ENCODE data around the gene GDPD4.

Gene GDPD4

DNA sequence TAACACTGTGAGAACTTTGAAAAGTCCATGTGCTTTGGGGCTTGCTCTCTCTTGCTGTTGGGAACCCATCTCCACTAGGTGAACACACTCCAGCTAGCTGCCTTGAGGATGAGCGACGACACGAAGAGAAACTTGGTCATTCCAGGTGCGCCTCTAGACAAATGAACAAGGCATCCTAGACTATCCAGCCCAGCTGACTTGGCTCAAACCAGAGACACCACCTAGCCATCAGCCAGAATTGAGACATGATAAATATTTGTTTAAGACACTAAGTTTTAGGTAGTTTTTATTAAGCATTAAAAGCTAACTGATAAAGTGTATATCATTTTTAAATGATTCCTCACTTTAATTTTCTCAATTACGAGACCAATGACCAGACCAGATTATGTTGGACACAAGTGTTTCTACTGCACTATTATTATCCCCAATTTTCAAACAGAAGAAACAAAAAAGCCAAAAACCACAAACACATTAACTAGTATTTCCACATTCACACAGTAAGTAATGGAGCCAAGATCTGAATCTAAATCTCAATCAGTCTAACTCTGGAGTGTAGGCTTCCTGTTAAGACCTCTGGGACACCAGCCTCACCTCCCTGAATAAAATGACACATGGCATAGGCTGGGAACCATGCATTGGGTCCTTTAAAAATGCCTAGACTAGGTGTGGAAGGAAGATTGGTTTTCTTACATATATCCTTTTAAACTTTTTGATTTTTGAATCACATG, 70.4 kb downstream of the GDPD4 start:
- H3K27me3 ChIP-seq (ENCODE audit: insufficient read depth, low read length), result no peaks in the 10 kb centered on the region
- no peak overlapping the region for H3K9ac ChIP-seq (ENCODE audit: low read depth, low read length)
- H3K4me3 ChIP-seq (ENCODE audit: low read length), result no peak overlapping the region
- H3K27ac ChIP-seq (ENCODE audit: low read length), result no peak overlapping the region
- H3K36me3 ChIP-seq (ENCODE audit: insufficient read depth, low read depth, low read length), result no peaks in the 10 kb centered on the region
- H3K4me1 ChIP-seq (ENCODE audit: insufficient read depth, low read length), result no peaks in the 10 kb centered on the region
- no peaks in the 10 kb centered on the region for H3K9me3 ChIP-seq (ENCODE audit: insufficient read depth, low read depth, low read length)

DNA sequence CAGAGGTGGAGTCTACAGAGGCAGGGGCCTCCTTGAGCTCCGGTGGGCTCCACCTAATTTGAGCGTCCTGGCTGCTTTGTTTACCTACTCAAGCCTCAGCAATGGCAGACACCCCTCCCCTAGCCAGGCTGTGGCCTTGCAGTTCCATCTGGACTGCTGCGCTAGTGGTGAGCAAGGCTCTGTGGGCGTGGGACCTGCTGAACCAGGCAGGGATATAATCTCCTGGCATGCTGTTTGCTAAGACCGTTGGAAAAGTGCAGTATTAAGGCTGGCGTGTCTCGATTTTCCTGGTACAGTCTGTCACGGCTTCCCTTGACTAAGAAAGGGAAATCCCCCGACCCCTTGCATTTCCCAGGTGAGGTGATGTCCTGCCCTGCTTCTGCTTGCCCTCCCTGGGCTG, 77.7 kb downstream of the GDPD4 start:
- H3K4me1 ChIP-seq (ENCODE audit: insufficient read depth, low read length), result no peaks in the 10 kb centered on the region

DNA sequence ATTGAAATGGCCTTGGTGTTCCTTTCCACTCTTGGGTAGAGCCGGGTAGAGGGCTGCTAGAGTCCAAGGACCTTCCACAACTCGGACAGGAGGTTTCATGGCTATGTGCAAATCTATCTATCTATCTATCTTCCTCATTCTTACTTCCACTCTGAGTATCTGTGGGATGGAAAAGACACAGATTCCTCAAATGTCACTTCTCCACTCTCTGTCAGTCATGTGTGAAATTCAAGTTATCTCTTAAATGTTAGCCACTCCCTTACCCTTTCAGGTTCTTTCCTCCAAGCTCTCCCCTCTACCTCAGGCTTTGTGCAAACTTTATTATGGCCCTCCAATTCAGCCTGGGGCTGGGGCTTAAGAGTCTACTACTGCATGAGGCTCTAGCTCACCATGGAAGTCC, 84.3 kb downstream of the GDPD4 start:
- Histone ChIP-seq H3K9ac (ENCODE audit: low read depth, low read length) (no peak overlapping the region), H3K4me3 (ENCODE audit: low read length) (no peak overlapping the region), H3K27me3 (ENCODE audit: insufficient read depth, low read length) (no peaks in the 10 kb centered on the region), H3K4me1 (ENCODE audit: insufficient read depth, low read length) (no peaks in the 10 kb centered on the region), H3K9me3 (ENCODE audit: insufficient read depth, low read depth, low read length) (no peaks in the 10 kb centered on the region), H3K36me3 (ENCODE audit: insufficient read depth, low read depth, low read length) (no peaks in the 10 kb centered on the region), H3K27ac (ENCODE audit: low read length) (no peak overlapping the region)

More for the DNA sequence above, 77.7 kb downstream of the GDPD4 start:
- no peak overlapping the region for H3K27ac ChIP-seq (ENCODE audit: low read length)
- no peak overlapping the region for H3K4me3 ChIP-seq (ENCODE audit: low read length)
- H3K27me3 ChIP-seq (ENCODE audit: insufficient read depth, low read length), result no peaks in the 10 kb centered on the region
- no peaks in the 10 kb centered on the region for H3K9me3 ChIP-seq (ENCODE audit: insufficient read depth, low read depth, low read length)
- no peak overlapping the region for H3K9ac ChIP-seq (ENCODE audit: low read depth, low read length)
- no peaks in the 10 kb centered on the region for H3K36me3 ChIP-seq (ENCODE audit: insufficient read depth, low read depth, low read length)

DNA sequence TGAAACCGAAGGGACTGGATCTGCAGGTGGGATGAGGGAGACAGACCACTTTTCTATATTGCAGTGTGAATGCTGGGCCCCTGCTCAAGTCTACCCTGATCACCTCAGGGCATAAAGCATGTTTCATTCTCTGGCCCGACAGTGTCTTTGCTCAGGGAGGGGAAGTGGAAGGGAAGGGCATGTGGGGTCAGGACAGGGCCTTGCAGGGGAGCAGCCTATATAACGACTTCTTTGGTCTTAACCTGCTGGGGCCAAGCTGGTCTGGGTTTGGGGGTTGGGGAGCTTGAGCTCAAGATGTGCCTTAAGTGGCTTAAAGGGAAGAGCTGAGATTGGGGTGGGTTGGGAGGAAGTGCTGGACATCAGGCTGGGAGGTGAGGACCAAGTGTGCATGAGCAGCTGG, 86.4 kb downstream of the GDPD4 start:
- Histone ChIP-seq H3K27ac (ENCODE audit: low read length) (no peak overlapping the region), H3K4me1 (ENCODE audit: insufficient read depth, low read length) (no peaks in the 10 kb centered on the region), H3K9me3 (ENCODE audit: insufficient read depth, low read depth, low read length) (no peaks in the 10 kb centered on the region), H3K4me3 (ENCODE audit: low read length) (no peak overlapping the region), H3K36me3 (ENCODE audit: insufficient read depth, low read depth, low read length) (no peaks in the 10 kb centered on the region), H3K27me3 (ENCODE audit: insufficient read depth, low read length) (no peaks in the 10 kb centered on the region), H3K9ac (ENCODE audit: low read depth, low read length) (no peak overlapping the region)

DNA sequence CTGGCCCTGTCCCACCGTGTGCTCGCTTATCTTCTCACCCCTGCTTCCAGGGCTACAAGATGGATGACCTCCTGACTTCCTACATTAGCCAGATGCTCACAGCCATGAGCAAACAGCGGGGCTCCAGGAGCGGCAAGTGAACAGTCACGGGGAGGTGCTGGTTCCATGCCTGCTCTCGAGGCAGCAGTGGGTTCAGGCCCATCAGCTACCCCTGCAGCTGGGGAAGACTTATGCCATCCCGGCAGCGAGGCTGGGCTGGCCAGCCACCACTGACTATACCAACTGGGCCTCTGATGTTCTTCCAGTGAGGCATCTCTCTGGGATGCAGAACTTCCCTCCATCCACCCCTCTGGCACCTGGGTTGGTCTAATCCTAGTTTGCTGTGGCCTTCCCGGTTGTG, 86.9 kb downstream of the GDPD4 start:
- H3K9me3 ChIP-seq (ENCODE audit: insufficient read depth, low read depth, low read length), result no peaks in the 10 kb centered on the region
- no peaks in the 10 kb centered on the region for H3K36me3 ChIP-seq (ENCODE audit: insufficient read depth, low read depth, low read length)
- H3K27ac ChIP-seq (ENCODE audit: low read length), result no peak overlapping the region
- H3K27me3 ChIP-seq (ENCODE audit: insufficient read depth, low read length), result no peaks in the 10 kb centered on the region
- H3K4me1 ChIP-seq (ENCODE audit: insufficient read depth, low read length), result no peaks in the 10 kb centered on the region
- no peak overlapping the region for H3K9ac ChIP-seq (ENCODE audit: low read depth, low read length)
- no peak overlapping the region for H3K4me3 ChIP-seq (ENCODE audit: low read length)

DNA sequence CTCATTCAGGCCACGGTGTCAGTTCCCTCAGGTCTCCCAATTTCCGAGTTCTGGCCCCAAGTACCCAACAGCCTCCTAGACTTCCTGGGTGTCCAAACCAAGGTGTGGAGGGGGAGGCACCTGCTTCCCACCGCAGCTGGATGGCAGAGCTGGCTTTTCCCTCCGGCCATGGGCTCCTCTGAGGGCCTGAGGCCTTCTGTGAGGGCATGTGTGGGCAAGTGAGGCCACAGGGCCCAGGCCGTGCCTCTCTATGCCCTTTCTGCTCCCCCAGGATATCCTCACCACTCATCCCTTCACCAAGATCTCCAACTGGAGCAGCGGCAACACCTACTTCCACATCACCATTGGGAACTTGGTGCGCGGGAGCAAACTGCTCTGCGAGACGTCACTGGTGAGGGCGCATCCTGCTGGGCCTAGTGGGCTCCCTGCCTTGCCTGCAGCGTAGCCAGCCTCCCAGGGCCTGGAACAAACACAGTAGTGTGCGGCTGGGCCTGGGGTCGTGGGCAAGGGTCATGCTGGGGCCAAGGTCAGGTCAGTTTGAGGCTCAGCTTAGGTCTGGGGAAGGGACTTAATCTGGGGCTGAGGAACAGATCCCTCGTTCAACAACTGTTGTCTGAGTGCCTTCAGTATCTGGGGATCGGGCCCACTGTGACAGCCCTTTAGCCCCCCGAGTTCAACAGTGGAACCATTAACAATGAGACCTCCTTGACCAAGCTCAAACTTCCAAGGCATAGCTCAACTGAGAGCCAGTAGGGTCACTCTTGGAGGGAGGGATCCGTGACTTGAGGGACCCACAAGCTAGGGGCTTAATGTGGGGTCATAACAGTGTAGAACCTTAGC, 87.7 kb downstream of the GDPD4 start:
- no peaks in the 10 kb centered on the region for H3K9me3 ChIP-seq (ENCODE audit: insufficient read depth, low read depth, low read length)
- H3K27ac ChIP-seq (ENCODE audit: low read length), result no peak overlapping the region
- H3K36me3 ChIP-seq (ENCODE audit: insufficient read depth, low read depth, low read length), result no peaks in the 10 kb centered on the region
- H3K9ac ChIP-seq (ENCODE audit: low read depth, low read length), result no peak overlapping the region
- no peak overlapping the region for H3K4me3 ChIP-seq (ENCODE audit: low read length)
- H3K27me3 ChIP-seq (ENCODE audit: insufficient read depth, low read length), result no peaks in the 10 kb centered on the region
- no peaks in the 10 kb centered on the region for H3K4me1 ChIP-seq (ENCODE audit: insufficient read depth, low read length)

DNA sequence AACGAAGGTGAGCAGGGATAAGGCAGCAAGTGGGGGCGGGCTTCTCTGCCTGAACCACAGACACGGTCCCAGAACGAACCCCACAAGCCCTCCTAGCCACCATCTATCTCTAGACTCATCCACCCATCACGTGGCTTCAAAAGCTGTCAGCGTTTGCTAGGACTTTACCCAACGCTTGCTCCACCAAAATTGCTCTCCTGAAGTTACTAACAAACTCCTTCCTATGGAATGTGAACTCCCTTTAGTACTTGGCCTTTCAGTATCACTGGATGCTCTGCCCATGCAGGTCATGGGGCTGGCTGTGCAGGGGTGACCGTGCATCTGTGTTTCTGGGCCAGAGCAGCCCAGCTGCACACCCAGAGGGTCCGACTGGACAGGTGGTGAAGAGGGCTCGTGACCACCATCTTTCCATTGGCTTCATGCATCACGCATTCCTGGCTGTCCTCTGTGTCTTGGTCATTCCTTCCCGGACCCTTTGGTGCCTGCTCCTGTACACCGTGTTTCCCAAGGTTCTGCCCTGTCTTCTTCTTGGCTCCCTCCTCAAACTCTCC, 88.4 kb downstream of the GDPD4 start:
- H3K9ac ChIP-seq (ENCODE audit: low read depth, low read length), result no peak overlapping the region
- H3K4me1 ChIP-seq (ENCODE audit: insufficient read depth, low read length), result no peaks in the 10 kb centered on the region
- no peak overlapping the region for H3K27ac ChIP-seq (ENCODE audit: low read length)
- no peak overlapping the region for H3K4me3 ChIP-seq (ENCODE audit: low read length)
- no peaks in the 10 kb centered on the region for H3K9me3 ChIP-seq (ENCODE audit: insufficient read depth, low read depth, low read length)
- no peaks in the 10 kb centered on the region for H3K36me3 ChIP-seq (ENCODE audit: insufficient read depth, low read depth, low read length)
- no peaks in the 10 kb centered on the region for H3K27me3 ChIP-seq (ENCODE audit: insufficient read depth, low read length)

DNA sequence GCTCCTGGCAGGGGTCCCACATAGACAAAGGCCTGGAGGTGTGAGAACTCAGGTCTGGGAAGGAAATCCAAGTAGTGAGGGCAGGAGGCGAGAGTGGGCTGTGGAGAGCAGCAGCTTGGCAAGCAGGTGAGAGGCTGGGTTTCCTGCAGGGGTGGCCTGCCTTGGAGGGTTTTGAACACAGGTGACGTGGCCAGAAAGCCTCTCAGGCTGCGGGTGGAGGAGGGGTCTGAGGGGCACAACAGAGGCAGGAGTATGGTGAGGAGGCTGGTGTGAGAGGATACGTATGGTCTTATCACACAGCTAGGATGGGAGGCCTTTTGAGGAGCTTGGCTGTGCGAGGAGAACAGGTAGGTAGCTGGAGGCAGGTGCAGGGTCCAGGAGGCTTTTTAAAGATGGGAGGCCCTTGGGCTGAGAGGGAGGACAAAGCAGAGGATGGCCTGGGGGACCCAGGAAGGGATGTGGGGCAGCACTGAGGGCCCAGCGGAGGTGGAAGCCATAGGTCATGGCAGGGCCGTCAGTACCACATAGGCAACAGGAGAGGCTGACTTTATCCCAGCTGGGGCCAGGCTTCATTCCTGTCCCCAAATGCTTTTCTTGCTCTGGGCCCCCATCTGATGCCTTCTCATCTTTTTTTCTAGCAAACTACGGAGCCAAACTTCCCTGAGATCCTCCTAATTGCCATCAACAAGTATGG, 89.0 kb downstream of the GDPD4 start:
- no peaks in the 10 kb centered on the region for H3K4me1 ChIP-seq (ENCODE audit: insufficient read depth, low read length)
- no peaks in the 10 kb centered on the region for H3K27me3 ChIP-seq (ENCODE audit: insufficient read depth, low read length)
- H3K36me3 ChIP-seq (ENCODE audit: insufficient read depth, low read depth, low read length), result no peaks in the 10 kb centered on the region
- no peak overlapping the region for H3K27ac ChIP-seq (ENCODE audit: low read length)
- H3K9me3 ChIP-seq (ENCODE audit: insufficient read depth, low read depth, low read length), result no peaks in the 10 kb centered on the region
- no peak overlapping the region for H3K4me3 ChIP-seq (ENCODE audit: low read length)
- H3K9ac ChIP-seq (ENCODE audit: low read depth, low read length), result no peak overlapping the region

DNA sequence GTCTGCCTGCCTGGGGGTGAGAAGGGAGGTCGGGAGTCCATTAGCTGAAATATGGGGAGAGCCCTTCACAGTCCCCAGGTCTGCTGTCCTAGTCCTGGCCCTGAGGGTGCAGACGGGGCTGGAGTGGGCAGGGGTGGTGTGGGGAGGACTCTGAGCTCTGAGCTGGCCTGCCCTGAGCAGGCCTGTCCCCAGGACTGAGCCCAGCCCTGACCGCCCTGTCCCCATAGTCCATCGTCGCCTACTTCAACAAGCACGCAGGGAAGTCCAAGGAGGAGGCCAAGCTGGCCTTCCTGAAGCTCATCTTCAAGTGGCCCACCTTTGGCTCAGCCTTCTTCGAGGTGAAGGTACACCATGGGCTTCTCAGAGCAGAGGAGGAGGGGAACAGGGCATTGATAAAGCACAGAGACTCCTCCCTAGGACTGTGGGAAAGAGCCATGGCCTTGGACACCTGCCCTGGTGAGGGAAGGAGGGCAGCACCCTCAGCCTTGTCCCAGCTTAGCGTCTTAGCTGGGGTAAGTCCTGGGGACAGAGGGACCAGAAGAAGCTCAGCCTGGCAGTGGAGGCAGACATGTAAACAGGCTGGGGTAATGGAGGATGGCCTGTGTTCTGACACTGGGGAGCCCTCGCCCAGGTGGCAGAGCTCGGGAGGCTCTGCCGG, 89.8 kb downstream of the GDPD4 start:
- no peaks in the 10 kb centered on the region for H3K9me3 ChIP-seq (ENCODE audit: insufficient read depth, low read depth, low read length)
- H3K36me3 ChIP-seq (ENCODE audit: insufficient read depth, low read depth, low read length), result no peaks in the 10 kb centered on the region
- no peaks in the 10 kb centered on the region for H3K27me3 ChIP-seq (ENCODE audit: insufficient read depth, low read length)
- H3K4me1 ChIP-seq (ENCODE audit: insufficient read depth, low read length), result no peaks in the 10 kb centered on the region
- H3K27ac ChIP-seq (ENCODE audit: low read length), result no peak overlapping the region
- H3K9ac ChIP-seq (ENCODE audit: low read depth, low read length), result no peak overlapping the region
- H3K4me3 ChIP-seq (ENCODE audit: low read length), result no peak overlapping the region

DNA sequence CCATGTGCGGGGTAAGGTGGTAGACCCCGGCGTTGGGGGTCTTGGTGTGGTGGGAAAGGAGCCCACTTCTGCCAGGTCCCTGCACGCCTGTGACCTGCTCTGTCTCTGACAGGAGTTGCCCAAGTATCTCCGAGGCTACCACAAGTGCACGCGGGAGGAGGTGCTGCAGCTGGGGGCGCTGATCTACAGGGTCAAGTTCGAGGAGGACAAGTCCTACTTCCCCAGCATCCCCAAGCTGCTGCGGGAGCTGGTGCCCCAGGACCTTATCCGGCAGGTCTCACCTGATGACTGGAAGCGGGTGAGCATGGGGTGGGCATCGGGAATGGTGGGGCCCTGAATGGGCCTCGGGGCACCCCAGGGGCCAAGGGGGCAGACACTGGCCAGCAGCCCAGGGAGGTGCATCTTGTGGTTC, 90.4 kb downstream of the GDPD4 start:
- no peaks in the 10 kb centered on the region for H3K4me1 ChIP-seq (ENCODE audit: insufficient read depth, low read length)
- no peak overlapping the region for H3K27ac ChIP-seq (ENCODE audit: low read length)
- no peaks in the 10 kb centered on the region for H3K9me3 ChIP-seq (ENCODE audit: insufficient read depth, low read depth, low read length)
- H3K36me3 ChIP-seq (ENCODE audit: insufficient read depth, low read depth, low read length), result no peaks in the 10 kb centered on the region
- H3K9ac ChIP-seq (ENCODE audit: low read depth, low read length), result no peak overlapping the region
- H3K4me3 ChIP-seq (ENCODE audit: low read length), result no peak overlapping the region
- no peaks in the 10 kb centered on the region for H3K27me3 ChIP-seq (ENCODE audit: insufficient read depth, low read length)

DNA sequence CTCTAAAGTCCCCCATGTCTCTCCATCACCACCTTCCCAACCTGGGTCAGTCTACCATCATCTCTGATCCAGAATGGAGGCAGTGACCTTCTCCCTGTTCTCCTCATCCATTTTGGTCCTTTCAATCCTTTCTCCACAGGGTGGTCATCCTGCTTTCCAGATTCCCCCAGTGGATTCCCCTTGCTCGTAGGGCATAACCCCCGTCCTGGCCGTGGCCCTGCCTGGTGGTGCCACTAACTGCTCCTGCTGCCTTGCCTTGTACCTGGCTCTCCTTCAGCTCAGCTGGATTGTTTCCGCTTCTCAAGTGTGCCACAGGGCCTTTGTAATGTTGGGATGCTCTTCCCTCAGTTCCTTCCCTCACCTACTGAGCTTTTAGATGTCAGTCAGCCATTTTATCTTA, 91.8 kb downstream of the GDPD4 start:
- no peak overlapping the region for H3K27ac ChIP-seq (ENCODE audit: low read length)
- no peak overlapping the region for H3K9ac ChIP-seq (ENCODE audit: low read depth, low read length)
- no peaks in the 10 kb centered on the region for H3K9me3 ChIP-seq (ENCODE audit: insufficient read depth, low read depth, low read length)
- no peaks in the 10 kb centered on the region for H3K27me3 ChIP-seq (ENCODE audit: insufficient read depth, low read length)
- no peak overlapping the region for H3K4me3 ChIP-seq (ENCODE audit: low read length)
- H3K4me1 ChIP-seq (ENCODE audit: insufficient read depth, low read length), result no peaks in the 10 kb centered on the region
- no peaks in the 10 kb centered on the region for H3K36me3 ChIP-seq (ENCODE audit: insufficient read depth, low read depth, low read length)

Measured in iPS-20b (cell line).